GM18907 (cell line): ENCODE results near the gene NHSL2.

Experiments used
- ATAC-seq: cut with Tn5 transposase; IDR thresholded peaks from one replicate; pipeline ENCODE4 v1.9.1; 2021; ENCODE audit warnings: mild to moderate bottlenecking, moderate library complexity; ENCODE audit not compliant: unreplicated experiment

Gene NHSL2

DNA sequence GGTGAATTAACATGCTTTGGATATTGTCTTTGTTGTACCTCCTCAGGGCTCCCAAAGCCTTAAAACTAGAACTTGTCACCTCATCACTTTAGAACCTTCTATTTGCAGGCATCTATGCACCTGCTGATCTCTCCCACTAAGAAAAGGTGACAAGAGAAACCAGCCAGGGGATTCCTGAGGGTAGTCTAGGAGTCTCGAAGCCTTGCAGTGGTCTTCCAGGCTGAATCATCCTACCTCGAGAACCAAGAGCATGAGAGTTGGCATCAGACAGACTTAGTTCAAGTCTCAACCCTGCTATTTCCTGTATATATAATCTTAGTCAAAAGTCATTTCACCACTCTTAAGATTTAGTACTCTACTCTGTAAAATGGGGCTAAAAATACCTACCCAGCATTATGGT lies 191.5 kb downstream of the NHSL2 start:
- ATAC-seq = no peak

DNA sequence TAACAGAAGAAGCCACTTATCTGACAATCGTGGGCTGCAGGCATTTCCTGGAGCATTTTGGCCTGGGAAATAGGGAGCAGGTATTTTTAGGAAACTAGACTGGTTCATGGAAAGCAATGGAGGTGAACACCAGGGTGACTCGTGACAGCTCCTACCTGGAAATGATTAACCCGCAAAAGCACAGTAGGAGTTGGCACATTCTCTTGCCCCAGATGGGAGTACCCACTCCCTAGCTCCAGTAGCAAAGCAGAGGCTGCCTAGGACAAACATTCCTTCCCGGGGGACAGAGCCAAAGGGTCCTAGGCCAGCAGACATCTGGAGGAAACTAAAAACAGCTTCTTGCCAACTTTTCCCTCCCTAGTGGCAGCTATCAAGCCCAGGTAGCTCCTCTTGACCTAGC lies 192.1 kb downstream of the NHSL2 start:
- no peak for ATAC-seq

DNA sequence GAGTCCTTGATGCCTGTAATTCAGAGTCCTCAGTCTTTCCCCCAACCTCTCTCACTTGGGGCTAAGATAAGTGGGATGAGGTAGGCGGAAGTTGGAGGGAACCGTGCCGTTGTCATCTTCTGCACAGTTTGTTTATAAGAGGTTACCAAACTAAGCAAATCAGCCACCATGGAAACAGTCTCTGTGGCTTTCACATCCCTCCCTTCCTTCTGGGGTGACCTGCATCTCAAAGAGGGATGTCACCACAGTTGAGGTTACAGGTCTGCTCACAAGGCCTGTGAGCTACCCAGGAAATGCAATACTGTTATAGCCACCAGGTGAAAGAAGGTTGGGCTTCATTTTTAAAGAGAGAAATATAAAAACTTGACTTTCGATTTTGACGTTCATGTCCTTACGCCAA lies 194.8 kb downstream of the NHSL2 start:
- peak; percentile 44 for ATAC-seq

DNA sequence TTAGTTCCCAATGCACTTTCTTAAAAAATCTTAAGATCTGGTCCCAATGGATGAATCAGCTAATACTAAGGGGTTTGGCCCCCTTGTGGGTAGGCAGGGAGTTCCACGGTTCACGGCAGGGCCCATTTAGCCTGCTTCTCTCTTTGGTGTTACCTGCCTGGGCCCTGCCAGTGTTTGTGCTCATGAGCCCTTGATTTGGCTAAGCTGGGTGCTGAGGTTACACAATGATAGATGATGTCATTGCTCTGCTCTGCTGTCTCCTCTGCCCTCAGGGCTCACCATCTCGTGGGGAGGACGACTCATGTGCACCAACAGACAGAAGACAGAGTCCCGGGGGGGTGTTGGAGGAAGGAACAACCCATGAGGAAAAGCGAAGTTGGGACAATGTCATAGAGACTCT lies 196.7 kb downstream of the NHSL2 start:
- ATAC-seq = no peak

DNA sequence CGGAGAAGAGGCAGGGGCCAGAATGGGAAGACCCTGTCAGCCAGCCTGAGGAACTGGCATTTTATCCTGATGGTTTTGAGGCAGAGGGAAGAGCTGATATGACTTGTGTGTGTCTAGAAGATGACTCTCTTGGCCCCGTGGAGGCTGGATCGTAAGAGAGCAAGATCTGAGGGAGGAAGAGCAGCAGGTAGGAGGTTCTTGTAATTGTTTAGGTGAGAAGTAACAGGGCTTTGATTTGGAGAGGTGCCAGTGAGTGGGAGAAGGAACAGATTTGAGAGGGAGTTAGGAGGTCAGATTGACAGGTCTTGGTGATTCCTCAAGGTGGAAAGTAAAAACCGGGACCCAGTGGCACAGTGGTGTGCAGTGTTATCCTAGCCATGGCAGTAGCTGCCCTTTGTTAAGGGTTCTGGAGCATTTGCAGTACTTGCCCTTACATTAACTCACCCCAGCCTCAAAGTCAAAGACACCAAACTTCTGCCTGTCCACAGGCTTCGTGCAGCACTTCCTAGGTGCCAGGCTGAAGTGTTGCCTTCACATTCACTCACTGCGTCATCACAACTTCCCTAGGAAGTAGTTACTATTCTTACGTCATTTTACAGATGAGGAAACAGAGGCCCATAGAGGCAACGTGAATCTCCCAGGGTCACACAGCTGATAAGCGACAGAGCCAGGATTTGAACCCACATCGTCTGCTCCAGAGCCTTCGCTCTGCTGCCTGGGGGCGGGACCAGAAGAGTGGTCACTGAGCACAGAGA lies 197.4 kb downstream of the NHSL2 start:
- ATAC-seq = no peak

DNA sequence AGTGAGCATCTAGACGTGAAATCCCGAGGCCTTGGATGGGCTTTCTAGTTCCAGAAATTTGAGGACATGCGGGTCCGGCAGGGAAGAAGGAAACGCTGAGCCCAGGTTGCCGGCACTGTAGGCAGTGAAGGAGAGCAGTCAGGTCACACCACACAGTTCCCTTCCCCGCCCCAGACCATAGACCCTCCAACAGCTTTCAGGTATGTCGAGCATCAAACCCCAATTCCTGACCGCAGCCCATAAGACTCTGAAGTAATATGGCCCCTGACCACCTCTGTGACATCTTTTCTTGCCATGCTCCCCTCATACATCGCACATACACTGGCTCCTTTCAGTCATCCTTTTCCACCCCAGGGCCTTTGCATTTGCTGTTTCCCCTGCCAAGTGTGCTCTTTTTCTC lies 198.0 kb downstream of the NHSL2 start:
- no peak for ATAC-seq

DNA sequence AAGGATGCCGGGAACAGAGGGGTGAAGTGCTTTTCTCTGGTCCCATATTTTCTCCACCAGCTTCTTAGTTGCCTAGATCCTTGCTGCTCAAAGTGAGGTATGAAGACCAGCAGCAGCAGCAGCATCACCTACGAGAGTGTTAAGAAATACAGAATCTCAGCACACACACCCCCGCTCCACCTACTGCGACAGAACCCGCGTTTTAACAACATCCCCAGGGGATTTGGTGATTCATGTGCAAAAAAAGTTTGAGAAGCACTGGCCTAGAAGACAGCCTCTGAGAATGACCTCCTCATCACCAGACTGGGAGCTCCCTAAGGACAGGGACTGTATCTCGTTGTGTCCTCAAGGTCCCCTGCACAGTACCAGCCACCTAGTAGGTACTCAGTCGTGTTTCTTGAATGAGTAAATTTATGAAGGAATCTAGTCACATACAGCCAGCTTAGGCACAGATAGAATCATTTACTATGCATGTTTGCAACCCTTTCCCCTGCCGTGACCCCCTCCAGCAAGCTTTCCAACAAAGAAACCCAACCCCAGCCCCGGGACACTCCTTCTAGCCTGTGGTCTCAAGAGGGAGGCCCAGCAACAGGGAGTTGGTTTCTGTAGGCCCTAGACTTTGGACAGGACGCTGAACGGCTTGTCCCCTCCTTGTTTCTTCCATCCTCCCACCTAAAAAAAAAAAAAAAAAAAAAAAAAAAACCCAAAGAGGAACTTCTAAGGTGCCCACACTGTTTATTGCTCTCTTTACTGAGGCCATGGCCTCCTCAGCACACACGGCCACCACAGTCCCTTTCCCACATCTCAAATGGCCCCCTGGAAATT lies 199.6 kb downstream of the NHSL2 start:
- ATAC-seq = no peak

DNA sequence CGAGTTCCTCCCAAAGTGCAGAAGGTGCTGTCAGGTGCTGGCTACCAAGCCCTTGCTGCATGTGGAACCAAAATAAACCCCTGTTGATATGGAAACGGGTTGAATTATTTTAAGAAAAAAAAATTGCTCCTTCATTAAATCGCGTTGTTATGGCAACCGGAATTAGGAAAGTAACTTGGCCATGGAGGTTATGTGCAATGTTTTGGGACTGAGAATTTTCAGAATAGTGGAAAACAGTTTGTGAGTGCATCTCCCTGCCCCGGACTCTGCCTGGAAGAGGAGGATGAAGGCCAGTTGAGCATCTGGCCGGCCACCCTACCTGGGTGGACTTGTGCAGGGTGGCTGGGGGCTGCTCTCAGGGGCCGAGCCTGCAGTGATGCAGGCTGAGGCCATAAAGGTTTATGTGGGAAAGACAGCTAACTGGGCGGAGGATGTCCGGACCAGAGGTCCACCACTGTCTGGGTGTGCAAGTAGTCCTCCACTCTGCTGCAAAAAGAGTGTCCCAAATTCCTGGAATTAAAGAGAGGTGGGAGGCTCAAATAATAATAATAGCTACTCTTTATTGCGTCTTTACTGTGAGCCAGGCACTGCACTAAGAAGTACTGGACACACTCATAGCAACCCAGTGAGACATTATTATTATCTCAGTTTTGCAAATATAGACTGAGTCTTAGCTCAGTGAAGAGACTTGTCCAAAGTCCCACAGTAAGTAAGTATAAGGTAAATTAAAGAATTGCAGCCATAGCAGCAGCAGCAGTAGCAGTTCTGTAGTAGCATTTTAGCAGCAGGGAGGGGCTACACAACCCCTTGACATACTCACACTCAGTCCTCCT lies 200.4 kb downstream of the NHSL2 start:
- ATAC-seq = no peak

DNA sequence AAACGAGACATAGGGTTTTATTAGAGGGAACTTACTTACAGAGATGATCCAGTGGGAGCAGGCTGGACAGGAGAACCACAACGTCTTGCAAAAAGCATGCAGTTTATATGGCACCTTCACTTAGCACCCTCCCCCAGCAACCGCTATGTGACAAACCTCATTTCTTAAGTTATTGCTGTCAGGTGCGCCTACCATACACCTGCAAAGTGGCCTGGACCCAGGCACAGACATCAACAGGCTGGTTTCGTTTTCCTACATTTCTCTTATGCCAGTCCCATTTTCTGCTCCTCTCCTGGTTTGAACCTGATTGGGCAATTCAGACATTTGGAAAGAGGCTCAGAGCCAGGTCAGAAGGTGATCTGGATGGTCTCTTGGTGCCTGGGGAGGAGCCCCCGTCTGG lies 202.8 kb downstream of the NHSL2 start:
- ATAC-seq = no peak

DNA sequence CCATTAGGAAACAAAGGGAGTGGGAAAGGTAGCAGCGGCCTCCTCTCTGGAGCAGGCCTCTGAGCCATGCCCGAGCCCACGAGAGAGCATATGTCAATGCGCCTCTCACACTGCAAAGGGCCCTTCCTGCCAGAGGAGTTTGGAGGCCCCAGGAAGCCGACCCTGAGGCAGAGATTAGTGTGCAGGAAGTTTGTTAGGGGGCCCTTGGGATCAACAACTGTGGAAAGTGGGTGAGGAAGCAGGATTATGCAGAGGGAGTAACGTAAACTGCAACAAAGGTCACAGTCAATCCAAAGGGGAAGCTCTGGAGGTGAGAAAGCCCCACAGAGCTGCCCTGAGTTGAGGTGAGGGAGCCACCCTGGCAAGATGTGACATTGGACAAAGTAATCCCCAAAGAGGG lies 203.7 kb downstream of the NHSL2 start:
- ATAC-seq = no peak

DNA sequence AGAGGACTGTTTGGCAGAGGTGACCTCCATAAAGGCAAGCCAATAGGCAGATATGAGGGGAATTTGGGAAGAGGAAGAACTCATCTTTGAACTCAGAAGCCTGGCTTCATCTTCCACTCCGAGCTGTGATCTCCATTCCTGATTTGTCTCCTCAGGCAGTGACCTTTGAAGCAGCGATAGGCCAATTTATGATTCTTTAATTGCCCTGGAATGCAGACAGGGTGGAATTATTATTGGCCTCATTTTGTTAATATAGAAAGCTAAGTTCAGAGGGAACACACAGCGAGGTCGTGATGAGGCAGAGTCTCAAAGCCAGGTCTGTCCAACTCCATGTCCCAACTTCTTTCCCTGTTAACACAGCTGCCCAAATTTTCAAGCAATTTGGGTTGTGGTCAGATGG lies 204.2 kb downstream of the NHSL2 start:
- no peak for ATAC-seq

DNA sequence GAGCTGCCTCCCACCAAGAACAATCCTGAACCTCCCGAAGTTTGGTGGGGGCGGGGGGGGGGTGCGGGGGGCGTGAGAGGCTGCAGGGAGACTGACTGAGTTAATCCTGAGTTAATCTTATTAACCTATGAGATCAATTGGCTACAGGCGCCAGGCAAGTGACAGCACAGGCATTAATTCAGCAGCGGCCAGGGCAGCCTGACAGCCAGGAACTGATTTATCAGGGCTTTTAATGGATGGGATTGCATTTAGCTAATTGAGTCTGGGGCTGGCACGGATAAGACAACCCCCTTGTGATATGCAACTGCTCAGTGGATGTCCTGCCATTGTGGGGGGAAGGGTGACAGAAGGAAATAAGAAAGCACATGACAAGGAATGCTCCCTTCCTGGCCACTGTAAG lies 204.7 kb downstream of the NHSL2 start:
- ATAC-seq = no peak

DNA sequence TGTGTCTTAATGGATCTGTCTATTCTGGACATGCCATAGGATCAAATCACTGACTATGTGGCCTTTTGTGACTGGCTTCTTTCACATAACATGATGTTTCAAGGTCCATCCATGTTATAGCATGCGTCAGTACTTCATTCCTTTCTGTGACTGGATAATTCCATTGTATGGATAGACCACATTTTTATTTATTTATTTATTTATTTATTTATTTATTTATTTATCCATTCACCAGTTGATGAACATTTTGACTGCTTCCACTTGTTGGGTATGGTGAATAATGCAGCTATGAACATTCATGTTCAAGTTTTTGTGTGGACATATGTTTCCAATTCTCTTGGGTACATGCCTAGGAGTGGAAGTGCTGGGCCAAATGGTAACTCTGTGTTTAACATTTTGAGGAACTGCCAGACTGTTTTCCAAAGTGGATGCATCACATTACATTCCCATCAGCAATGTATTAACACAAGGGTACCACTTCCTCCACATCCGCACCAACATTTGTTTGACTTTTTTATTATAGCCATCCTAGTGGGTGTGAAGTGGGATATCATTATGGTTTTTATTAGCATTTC lies 207.1 kb downstream of the NHSL2 start:
- ATAC-seq = no peak

DNA sequence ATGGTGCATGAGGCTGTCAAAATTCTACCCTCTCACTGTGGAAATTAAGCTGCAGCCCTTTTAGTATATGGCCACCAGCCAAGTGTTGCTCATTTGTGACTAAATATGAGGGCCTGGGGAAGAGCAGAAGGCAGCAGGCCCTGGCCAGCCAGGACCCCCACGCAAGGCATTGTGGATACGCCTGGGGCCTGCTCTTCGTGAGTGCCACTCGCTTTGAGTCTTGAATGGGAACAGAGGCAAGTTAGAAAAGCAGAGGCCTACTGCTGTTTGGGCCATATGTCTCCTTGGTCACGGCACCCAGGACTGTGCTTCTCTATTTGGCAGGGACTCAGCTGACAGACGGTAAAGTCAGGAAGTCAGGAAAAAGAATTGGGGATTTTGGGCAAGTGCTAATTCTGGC lies 210.2 kb downstream of the NHSL2 start:
- no peak for ATAC-seq

DNA sequence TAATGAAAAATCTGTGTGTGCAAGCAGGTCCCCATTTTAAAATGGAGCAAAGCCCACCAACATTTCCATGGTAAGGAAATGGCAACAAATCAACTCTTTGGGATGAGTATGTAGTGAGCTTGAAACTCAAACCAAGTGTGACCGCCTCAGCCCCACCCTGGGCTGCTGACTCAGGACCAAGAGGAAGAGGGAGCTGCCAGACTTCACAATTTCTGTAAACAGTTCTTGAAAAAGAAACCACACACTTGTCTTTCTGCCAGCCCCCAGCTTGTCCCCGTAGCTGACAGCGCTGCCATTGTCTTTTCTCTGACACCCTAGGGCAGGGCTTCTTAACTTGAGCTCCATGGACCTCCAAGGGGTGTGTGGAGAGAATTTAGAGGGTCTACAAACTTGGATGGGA lies 210.7 kb downstream of the NHSL2 start:
- peak; percentile 49 for ATAC-seq

DNA sequence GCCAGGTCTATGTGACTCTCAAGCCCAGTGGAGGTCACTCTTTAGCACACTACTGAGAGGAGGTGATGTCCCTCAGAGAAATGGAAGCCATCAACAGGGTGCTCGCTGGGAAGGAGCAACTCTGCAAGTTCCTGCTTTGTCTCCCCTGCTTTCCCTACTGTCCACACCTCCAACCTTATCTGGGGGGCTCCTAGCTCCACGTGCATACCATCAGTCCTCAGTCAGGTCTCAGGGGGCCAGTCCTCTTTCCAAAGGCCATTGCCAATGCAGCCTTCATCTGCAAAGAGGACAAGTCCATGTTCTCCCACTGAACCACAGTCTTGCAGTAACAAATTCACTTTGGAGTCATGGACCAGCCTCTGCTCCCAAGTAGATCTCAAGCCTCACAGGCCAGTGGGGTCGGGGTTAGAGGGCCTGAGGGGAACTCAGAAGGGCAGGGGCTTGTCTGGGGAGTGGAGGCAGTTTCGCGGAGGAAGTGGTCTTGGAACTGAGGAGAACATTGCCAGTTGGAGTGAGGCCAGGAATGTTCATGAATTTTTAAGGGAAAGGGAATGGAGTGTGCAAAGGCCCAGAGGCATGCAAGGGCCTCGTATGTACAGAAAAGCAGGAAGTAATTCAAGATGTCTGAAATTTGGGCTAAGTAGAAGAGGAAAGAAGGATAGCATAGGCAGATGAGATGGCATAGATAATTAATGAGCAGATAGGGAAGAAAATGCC lies 212.1 kb downstream of the NHSL2 start:
- no peak for ATAC-seq

DNA sequence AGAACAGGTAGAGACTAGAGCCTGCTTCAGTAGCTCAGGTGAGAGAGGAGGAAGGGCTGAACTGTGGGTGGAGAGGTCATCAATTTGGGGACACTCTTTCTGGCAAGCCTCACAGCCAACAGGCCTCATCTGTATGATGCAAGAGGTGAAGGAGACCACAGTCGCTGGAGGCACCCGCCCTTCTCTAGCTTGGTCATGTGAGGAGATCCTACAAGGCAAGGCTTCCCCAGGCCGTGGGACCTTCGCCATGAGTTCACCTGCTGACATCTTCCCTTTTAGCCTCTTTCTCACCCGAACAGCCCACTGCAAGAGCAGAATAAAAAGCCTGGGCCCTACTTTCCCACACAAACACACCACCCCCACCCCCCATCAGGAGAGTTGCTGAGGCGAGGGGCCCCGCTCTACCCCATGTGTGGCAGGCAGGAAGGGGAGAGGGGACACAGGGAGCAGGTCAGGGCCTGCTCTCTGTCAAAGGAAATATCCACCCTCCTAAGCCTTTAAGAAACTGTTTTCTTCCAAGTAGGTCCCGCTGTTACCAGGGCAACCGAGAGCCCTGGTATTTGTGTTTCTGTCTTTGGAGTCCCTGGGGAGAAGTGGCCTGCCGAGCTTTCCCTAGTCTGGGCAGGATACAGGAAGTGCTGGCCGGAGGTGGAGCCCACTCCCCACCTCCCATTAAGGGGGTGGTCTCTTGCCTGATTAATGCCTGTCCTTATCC lies 213.0 kb downstream of the NHSL2 start:
- no peak for ATAC-seq

DNA sequence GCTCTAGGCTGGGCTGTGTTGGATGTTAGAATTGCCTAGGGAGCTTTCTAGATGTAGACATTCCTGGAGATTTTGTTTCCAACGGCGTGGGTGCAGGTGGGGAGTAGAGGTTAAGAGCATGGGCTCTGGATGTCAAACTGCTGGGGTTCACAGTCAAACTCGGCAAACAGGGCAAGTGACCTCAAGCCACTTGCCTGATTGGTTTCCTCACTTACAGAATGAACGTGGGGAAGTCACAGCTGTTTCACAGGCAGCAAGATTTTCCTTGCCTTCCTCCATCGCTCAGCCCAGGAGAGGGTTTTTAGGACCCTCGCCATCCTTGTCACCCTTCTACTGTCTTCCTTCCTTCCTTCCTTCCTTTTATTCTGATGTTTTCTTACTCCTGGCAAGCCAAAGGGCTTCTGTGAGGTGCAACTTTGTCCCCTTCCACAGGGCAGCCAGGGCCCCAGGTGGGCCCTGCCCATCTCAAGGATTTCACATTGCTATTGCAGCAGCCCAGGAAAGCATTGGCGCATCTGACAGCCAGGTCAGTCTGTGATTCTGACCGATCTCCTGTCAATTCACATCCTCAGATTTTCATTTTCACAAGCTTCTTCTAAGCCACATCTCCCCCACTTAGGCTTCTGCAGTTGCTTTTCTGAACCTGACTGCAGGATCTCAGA lies 214.0 kb downstream of the NHSL2 start:
- ATAC-seq = no peak

DNA sequence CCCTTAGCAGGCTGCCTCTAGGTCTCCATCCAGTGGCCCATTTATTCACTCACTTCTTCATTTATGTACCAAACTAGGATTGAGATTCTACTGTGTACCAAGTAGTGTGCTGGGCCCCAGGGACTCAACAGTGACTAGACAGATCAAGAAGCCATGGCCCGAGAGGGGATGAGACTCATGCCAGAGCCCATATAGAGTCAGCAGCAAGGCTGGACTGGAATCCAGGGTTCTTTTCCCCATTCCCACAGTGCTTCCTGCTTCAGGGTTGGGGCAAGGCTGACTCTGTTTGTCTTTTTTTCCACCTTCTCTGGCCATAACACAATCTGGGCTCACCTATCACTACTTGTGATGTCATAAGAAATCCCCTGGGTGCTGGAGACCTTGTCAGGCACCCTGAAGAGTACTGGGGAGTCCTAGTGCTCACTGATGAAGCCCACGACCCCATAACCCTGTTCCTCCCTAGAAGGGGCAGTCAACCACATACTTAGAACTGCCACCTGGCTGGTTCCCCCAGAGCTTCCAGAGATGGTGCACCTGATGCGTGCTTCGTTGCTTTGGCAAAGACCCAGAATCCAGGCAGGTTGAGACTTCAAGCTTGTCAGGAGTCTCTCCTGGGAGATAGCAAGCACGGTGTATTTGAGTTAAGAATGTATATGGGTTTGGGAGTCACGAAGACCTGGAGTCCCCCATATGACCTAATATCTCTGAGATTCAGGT lies 214.8 kb downstream of the NHSL2 start:
- ATAC-seq = no peak
